Activated T-helper 1 cell treated with anti-CD3 and anti-CD28 coated beads, Interleukin-2, amount 50 U/mL, for 16 hours (primary cell): Measurements from ENCODE around the gene KRTAP12-2.
"Not testable (repeated sequence)": the region's sequence is repeated elsewhere in the genome, so short reads cannot be mapped to it uniquely, and the experiment has no call there.

ENCODE experiments used
- DNase-seq, 2 donors: peaks; one replicate each; pipeline ENCODE4 v3.0.0-alpha.2; 2020; ENCODE audit warnings: low read depth in 1 of 2, low spot score in 1 of 2

Gene KRTAP12-2

GRCh38 chr21:44686000-44686781, 19.5 kb upstream of the KRTAP12-2 start:
- no peak for DNase-seq

DNA sequence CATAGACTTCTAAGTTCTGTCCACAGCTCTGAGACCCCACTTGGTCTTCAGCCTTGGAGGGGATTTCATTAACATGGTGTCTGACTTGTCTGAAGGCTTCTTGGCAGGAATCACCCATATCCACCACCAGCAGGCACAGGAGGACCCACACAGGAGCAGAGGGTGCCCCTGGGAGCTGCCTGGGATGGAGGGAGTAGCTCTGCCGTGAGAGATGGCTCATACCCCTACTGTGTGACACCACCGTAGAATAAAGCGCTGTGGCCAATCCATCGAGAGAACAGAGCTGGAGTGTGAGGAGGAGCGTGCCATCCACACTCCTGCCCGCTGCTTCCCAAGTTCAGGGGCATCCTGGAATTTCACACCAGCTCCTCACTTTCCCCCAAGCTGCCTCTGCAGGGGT, 18.3 kb upstream of the KRTAP12-2 start:
- not testable (repeated sequence) for DNase-seq

DNA sequence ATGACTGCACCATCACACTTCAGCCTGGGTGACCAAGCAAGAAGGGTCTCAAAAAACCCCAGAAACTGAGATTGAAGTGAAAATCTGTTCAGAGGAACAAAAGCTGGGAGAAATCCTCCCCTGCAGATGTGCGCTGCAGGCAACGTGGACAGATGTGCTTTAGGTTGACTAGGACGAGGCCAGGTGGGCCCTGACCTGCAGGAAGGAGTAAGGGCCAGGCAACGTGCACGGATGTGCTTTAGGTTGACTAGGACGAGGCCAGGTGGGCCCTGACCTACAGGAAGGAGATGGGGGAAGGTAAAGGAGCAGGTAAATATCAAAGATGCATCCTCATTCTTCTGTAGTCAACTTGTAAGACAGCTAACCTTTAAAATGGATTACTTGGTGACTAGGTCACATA, 17.8 kb upstream of the KRTAP12-2 start:
- no peak for DNase-seq

- DNase-seq: no peak
Measured at GRCh38 chr21:44684077-44684476, 17.4 kb upstream of the KRTAP12-2 start.

DNA sequence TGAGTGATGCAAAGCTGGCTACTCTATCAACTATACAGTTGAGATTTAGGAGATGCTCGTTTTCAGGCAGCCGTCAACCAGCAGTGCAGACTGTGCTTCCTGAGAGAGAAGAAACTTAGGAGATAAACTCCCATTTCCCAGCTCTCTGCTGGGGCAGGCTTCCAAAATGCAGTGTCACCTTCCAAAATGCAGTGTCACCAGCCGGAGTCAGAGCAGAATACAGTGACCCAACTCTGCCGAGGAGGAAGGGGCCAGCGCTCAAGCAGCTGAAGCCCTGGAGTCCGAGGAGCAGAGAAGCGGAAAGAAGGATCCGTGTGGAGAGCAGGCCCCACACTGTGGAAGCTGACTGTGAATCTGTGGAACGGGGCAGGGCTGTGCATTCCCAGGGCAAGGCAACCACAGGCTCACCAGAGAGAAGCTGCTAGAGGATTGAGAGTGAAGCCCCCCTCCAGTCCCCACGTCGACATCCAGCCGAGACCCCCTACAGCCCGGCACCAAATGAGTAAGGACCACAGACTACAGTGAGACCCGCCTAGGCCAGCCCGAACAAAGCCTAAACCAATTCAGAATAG, 15.9 kb upstream of the KRTAP12-2 start:
- no peak for DNase-seq

GRCh38 chr21:44681861-44682579, 15.3 kb upstream of the KRTAP12-2 start, which contains the start of gene KRTAP12-1:
Gene KRTAP12-1, minus strand, starts transcription at chr21:44682163. Its CDS starts 40 bp downstream, at chr21:44682123.
- no peak for DNase-seq

DNA sequence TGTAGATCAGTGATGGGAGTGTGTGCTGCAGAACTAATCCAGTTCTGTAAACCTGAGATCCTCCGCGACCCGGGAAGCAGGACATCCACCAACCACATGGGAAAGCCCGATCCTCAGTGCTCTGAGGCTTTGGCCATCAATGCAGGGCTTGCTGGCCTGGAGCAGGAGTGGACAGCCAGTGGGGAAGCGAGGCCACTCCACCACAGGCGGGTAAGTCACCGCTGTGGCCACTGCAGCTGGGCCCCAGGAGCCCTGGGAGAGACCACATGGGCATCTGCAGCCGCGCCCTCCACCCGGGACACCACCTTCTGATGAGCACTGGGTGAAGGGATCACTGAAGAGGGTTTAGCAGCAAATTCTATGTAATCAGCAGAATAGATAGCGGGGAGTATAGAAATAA, 14.4 kb upstream of the KRTAP12-2 start:
- DNase-seq: no peak

DNA sequence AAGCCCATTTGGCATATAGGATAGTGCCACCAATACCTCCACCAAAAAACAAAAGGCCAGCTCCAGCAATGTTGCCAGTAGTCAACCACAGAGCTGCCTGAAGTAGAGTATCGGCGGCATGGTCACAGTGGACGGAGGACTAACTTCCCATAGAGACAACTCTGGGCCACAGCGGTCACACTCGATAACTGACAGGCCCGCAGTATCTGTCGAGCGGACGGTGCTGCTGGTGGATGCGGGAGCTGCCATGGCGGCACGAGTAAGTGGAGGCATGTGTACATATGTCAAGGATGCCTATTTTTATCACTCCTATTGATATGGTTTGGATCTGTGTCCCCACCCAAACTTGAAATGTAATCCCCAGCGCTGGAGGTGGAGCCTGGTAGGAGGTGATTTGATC, 11.2 kb upstream of the KRTAP12-2 start:
- DNase-seq: no peak

DNA sequence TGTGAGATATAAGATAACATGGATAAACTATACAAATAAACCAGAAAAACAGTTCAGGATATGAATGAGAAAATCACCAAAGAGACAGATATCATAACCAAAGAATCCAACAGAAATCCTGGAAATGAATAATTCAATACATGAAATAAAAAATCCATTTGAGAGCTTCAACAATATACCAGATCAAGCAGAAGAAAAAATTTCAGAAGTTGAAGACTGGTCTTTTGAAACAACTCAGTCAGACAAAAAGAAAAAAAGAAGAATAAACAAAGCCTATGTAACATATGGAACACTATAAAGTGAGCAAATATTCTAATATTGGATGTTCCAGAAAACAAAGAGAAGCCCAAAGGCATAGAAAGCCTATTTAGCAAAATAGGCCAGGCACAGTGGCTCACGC, 5.2 kb upstream of the KRTAP12-2 start:
- DNase-seq: no peak

DNA sequence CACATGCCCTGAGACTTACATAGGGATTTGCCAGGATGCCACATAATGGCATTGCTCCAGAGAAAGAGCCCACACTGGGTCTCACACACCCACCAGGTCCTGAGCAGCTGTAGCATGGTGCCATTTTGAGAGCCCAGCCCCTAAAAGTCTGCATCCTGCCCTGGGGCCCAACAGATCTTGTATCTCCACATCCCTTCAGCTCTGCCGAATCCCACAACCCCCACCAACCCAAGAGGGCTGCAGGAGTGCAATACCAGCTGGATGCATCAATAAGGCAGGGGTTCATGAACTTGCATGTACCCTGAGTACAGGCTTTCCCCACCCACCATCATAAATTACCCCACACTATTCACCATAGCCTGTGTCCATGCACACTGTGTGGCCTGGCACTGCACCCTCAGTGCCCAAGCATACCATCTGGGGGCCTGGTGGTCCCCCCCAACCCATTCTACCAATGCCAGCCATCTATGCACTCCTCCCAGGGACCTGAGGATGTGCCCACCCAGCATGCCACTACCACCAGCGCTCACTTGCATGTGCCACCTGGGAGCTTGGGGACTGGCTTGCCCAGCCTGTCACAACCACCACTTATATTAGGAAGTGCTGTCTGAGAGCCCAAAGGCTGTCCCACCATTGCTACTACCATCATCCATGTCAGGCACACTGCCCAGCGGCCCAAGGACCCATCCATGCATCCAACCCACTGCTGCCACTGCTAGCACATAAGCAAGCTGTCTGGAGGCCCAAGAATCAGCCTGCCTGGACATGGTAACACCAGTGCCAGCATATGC, 4.1 kb upstream of the KRTAP12-2 start:
- DNase-seq: no peak

DNA sequence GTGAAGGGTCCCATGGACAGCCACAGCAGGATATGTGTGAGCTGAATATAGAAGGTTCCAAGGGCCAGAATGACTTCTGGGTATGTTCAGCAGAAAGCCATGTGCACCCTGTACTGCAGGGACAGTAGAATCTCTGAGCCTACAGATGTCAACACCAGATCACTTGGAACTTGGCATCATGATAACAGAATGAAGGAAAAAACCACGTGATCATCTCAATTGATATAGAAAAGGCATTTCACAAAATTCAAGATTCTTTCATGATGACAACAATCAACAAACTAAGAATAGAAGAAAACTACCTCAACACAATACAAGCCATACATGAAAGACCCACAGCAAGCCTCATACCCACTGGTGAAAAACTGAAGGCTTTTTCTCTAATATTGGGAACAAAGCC, 885 bp upstream of the KRTAP12-2 start:
- no peak for DNase-seq

GRCh38 chr21:44664691-44665090, 2.0 kb downstream of the KRTAP12-2 start:
- no peak for DNase-seq

GRCh38 chr21:44661567-44661966, 5.2 kb downstream of the KRTAP12-2 start:
- DNase-seq: not testable (repeated sequence)

DNA sequence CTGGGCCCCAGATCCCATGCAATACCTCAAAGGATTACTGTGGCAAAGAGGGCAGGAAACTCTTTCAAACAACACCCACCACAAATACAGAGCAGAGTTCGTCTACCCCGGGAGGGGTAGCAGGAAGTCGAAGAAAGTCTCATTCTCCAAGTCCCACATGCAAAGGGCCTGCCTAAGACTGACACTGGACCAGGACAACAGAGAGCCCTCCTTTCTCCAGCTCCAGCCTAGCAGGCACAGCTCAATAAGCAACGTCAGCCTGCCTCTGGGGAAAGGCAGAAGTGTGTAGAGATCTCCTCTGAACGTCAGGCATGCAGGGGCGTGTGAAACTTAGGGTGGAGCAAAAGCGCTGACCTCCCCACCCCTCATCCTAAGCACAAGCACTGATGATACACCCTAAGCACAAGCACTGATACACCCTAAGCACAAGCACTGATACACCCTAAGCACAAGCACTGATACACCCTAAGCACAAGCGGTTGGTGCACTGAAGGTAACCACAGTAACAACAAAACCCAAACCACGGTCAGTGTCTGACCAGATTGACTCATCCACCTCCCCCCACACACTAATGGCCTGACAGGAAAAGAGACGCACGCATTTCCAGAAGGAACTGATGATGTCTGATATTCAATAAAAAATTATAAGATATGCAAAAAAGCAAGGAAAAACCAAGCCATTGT, 7.7 kb downstream of the KRTAP12-2 start:
- DNase-seq: no peak

DNA sequence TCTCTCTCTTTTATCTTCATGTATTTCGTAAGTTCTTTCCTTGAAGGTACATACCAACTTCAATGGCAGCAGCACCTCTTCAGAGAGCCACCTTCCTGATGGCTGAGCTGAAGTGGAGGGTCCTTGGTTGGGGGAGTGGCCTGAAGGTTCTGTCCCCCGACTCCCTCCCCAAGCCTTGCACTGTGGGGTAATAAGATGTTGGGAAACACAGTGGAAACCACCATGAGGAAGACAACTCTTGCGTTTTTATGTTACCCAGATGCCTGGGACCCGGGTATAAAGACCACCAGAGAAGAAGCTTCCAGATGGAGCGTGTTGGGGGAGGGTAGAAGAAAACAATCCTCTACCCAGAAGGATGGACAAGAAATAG, 8.2 kb downstream of the KRTAP12-2 start:
- no peak for DNase-seq

DNA sequence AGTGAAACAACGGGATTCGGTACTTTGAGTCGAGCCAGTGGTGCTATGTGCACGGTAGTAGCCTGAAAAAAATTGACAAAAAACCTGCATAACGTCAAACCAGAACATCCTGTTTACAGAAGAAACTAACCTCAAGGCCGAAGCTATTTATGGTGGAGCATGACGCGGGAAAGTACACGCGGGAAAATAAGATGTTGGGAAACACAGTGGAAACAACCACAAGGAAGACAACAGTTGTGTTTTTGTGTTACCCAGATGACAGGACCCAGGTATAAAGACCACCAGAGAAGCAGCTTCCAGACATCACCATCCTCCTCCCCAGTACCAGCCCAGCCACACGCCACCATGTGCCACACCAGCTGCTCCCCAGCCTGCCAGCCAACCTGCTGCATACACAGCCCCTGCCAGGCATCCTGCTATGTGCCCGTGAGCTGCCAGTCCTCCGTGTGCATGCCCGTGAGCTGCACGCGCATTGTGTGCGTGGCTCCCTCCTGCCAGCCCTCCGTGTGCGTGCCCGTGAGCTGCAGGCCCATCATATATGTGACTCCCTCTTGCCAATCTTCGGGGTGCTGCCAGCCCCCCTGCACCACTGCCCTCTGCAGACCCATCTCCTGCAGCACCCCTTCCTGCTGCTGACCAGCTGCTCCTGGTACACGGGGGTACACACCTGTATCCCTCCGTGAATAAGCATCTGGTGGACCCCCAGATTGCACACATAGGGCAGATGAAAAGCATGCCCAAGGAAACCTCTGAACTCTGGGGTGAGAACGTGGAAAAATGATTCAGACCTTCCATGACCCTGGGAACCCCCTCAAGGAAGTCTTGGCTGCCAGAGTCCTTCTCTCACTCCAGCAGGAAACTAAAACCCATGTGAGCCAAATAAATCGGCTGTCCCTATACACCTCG, 8.8 kb downstream of the KRTAP12-2 start, which contains the start of gene KRTAP12-3:
KRTAP12-3 (plus strand) TSS at position 298 of the 906 bp plus-strand sequence; CDS start at position 346, 48 bp downstream.
- DNase-seq: peak; percentile 18 to 41

GRCh38 chr21:44656868-44657267, 9.9 kb downstream of the KRTAP12-2 start:
- DNase-seq: no peak

GRCh38 chr21:44654576-44655175, 12.1 kb downstream of the KRTAP12-2 start, which contains the start of gene KRTAP12-4:
Gene KRTAP12-4, minus strand, starts transcription at chr21:44654659. Its CDS starts 45 bp downstream, at chr21:44654614.
- no peak for DNase-seq
